H9 (cell line): ENCODE data around the gene SOX15. TPM values are rescaled to one million over a fixed set of nuclear protein-coding genes. Genes with fewer than 3 reads are reported as not detected.

ENCODE experiments used
- DNase-seq: peaks from one replicate; pipeline ENCODE4 v3.0.0-alpha.2; 2017
- H2AFZ ChIP-seq: one replicate; pipeline ENCODE4 v1.6.1; 2013; ENCODE audit warnings: mild to moderate bottlenecking, low read length, control low read depth, moderate library complexity
- H2AK5ac ChIP-seq: 2 replicates; pipeline ENCODE4 v1.6.1; 2013; ENCODE audit warnings: low read length, control low read depth, mixed read lengths; ENCODE audit not compliant: insufficient read length
- H2BK120ac ChIP-seq: one replicate; pipeline ENCODE4 v1.6.1; 2013; ENCODE audit warnings: low read depth, mild to moderate bottlenecking, low read length, control low read depth, inconsistent platforms; ENCODE audit not compliant: poor library complexity, severe bottlenecking
- H2BK12ac ChIP-seq: 2 replicates; pipeline ENCODE4 v1.6.1; 2013; ENCODE audit warnings: low read length, control low read depth, mixed read lengths, low read depth; ENCODE audit not compliant: insufficient read length
- H2BK15ac ChIP-seq: 2 replicates; pipeline ENCODE4 v1.6.1; 2013; ENCODE audit warnings: low read depth, low read length, control low read depth
- H2BK20ac ChIP-seq: one replicate; pipeline ENCODE4 v1.6.1; 2013; ENCODE audit warnings: low read depth, mild to moderate bottlenecking, low read length, control low read depth, inconsistent platforms; ENCODE audit not compliant: poor library complexity, severe bottlenecking
- H2BK5ac ChIP-seq: 2 replicates; pipeline ENCODE4 v1.6.1; 2013; ENCODE audit warnings: low read length, control low read depth, mixed read lengths; ENCODE audit not compliant: insufficient read length
- H3K14ac ChIP-seq: 2 replicates; pipeline ENCODE4 v1.6.1; 2013; ENCODE audit warnings: low read length, control low read depth; ENCODE audit not compliant: insufficient read depth
- H3K18ac ChIP-seq: 2 replicates; pipeline ENCODE4 v1.6.1; 2013; ENCODE audit warnings: low read depth, mild to moderate bottlenecking, mixed read lengths, low read length, control low read depth; ENCODE audit not compliant: insufficient read length
- H3K23ac ChIP-seq: 2 replicates; pipeline ENCODE4 v1.6.1; 2013; ENCODE audit warnings: low read length, control low read depth, mixed read lengths, low read depth; ENCODE audit not compliant: insufficient read length
- H3K23me2 ChIP-seq: 2 replicates; pipeline ENCODE4 v1.6.1; 2013; ENCODE audit warnings: low read depth, mild to moderate bottlenecking, mixed read lengths, low read length, control low read depth; ENCODE audit not compliant: insufficient read length, poor library complexity, severe bottlenecking
- H3K27ac ChIP-seq: 2 replicates; pipeline ENCODE4 v1.5.1; 2013; ENCODE audit warnings: low read length, control low read depth, mixed read lengths, low read depth; ENCODE audit not compliant: insufficient read length
- H3K27me3 ChIP-seq: 2 replicates; pipeline ENCODE4 v1.6.1; 2013; ENCODE audit warnings: low read length, control low read depth, inconsistent platforms; ENCODE audit not compliant: insufficient read depth
- H3K4ac ChIP-seq: 2 replicates; pipeline ENCODE4 v1.6.1; 2013; ENCODE audit warnings: low read depth, mild to moderate bottlenecking, control low read depth, inconsistent platforms, low read length, moderate library complexity
- H3K4me1 ChIP-seq: 2 replicates; pipeline ENCODE4 v1.6.1; 2013; ENCODE audit warnings: low read length, control low read depth, inconsistent platforms; ENCODE audit not compliant: insufficient read depth
- H3K4me2 ChIP-seq: 2 replicates; pipeline ENCODE4 v1.6.1; 2013; ENCODE audit warnings: low read length, control low read depth, mixed read lengths; ENCODE audit not compliant: insufficient read length, insufficient read depth
- H3K56ac ChIP-seq: 2 replicates; pipeline ENCODE4 v1.6.1; 2013; ENCODE audit warnings: low read depth, mild to moderate bottlenecking, mixed read lengths, low read length, control low read depth; ENCODE audit not compliant: insufficient read length
- H3K79me1 ChIP-seq: 2 replicates; pipeline ENCODE4 v1.6.1; 2013; ENCODE audit warnings: low read depth, mild to moderate bottlenecking, moderate library complexity, low read length, control low read depth, inconsistent platforms; ENCODE audit not compliant: insufficient read depth, poor library complexity, severe bottlenecking
- H3K79me2 ChIP-seq: 2 replicates; pipeline ENCODE4 v1.6.1; 2013; ENCODE audit warnings: low read length, control low read depth, inconsistent platforms; ENCODE audit not compliant: insufficient read depth
- H3K9ac ChIP-seq: 2 replicates; pipeline ENCODE4 v1.6.1; 2013; ENCODE audit warnings: low read length, control low read depth, mixed read lengths; ENCODE audit not compliant: insufficient read length; ENCODE audit errors: extremely low read depth
- H3K9me3 ChIP-seq: one replicate; pipeline ENCODE4 v1.6.1; 2013; ENCODE audit warnings: low read depth, low read length, inconsistent platforms; ENCODE audit not compliant: control insufficient read depth
- H3T11ph ChIP-seq: one replicate; pipeline ENCODE4 v1.6.1; 2013; ENCODE audit warnings: mild to moderate bottlenecking, low read length, control low read depth, inconsistent platforms
- H4K20me1 ChIP-seq: one replicate; pipeline ENCODE4 v1.6.1; 2013; ENCODE audit not compliant: control insufficient read depth, insufficient read length, insufficient read depth
- H4K5ac ChIP-seq: 2 replicates; pipeline ENCODE4 v1.6.1; 2013; ENCODE audit warnings: low read depth, mild to moderate bottlenecking, mixed read lengths, low read length, control low read depth; ENCODE audit not compliant: insufficient read length
- H4K8ac ChIP-seq: replicated peaks from 2 replicates; pipeline ENCODE4 v1.6.1; 2013; ENCODE audit warnings: low read length, control low read depth, mixed read lengths, low read depth; ENCODE audit not compliant: insufficient read length
- H4K91ac ChIP-seq: 2 replicates; pipeline ENCODE4 v1.6.1; 2013; ENCODE audit warnings: low read depth, mild to moderate bottlenecking, moderate library complexity, mixed read lengths, low read length, control low read depth; ENCODE audit not compliant: insufficient read length
- H3K27ac Mint-ChIP-seq, 3 experiments: 2 replicates in 2 of 3; 3 replicates in 1 of 3; pipeline ENCODE4 v1.8.0; 2020 to 2021; ENCODE audit warnings: mixed read lengths in 3 of 3, mild to moderate bottlenecking in 1 of 3, moderate library complexity in 1 of 3
- H3K27me3 Mint-ChIP-seq: 2 replicates; pipeline ENCODE4 v1.8.0; 2021; ENCODE audit warnings: low read depth, mild to moderate bottlenecking, moderate library complexity, mixed read lengths
- H3K36me3 Mint-ChIP-seq, 3 experiments: 2 replicates in 2 of 3; 3 replicates in 1 of 3; pipeline ENCODE4 v1.8.0; 2020 to 2021; ENCODE audit warnings: low read depth in 3 of 3, mixed read lengths in 3 of 3; ENCODE audit not compliant: insufficient read depth in 1 of 3
- H3K4me1 Mint-ChIP-seq, 2 experiments: 2 replicates each; pipeline ENCODE4 v1.8.0; 2020; ENCODE audit warnings: mixed read lengths in 2 of 2
- H3K4me3 Mint-ChIP-seq, 2 experiments: 2 replicates in 1 of 2; 3 replicates in 1 of 2; pipeline ENCODE4 v1.8.0; 2020 to 2021; ENCODE audit warnings: mild to moderate bottlenecking in 2 of 2, mixed read lengths in 2 of 2, moderate library complexity in 1 of 2
- H3K9me3 Mint-ChIP-seq, 2 experiments: 2 replicates in 1 of 2; 3 replicates in 1 of 2; pipeline ENCODE4 v1.8.0; 2020; ENCODE audit warnings: mild to moderate bottlenecking in 2 of 2, mixed read lengths in 2 of 2, moderate library complexity in 1 of 2
- CTCF ChIP-seq: fragments of 200-600 bp; sonication (generic); conservative IDR thresholded peaks from 3 replicates; pipeline ENCODE4 v1.8.0; 2021; ENCODE audit warnings: antibody characterized with exemption, mild to moderate bottlenecking
- WGBS: extraction: QIAGEN DNeasy Blood & Tissue Kit; methylation state at CpG from one replicate; pipeline ENCODE4 v1.1.7; 2013; ENCODE audit warnings: missing lambda C conversion rate, low lambda C conversion rate, mixed read lengths; ENCODE audit not compliant: insufficient read length; ENCODE audit errors: extremely low coverage; 5-methylcytosine and 5-hydroxymethylcytosine counted together
- total RNA-seq: library from RNA; stranded (reverse); gene quantifications from 2 replicates; pipeline ENCODE4 v1.2.1, GENCODE V29; 2021

SOX15 gene
- total RNA-seq, 1 experiment from 2014 or later = 7.7 TPM

GRCh38 chr17:7552621-7553051 lies 37.3 kb downstream of the SOX15 start:
- Histone ChIP-seq H2BK15ac (no peak overlapping the region), H3K4ac (no peak overlapping the region), H4K20me1 (no peaks in the 10 kb centered on the region), H3K14ac (no peak overlapping the region), H3K9ac (peak overlapping the region; percentile 40), H3K9me3 (no peaks in the 10 kb centered on the region), H3K4me2 (no peak overlapping the region), H2BK20ac (no peak overlapping the region), H2AFZ (no peak overlapping the region), H3K23me2 (peaks cover 6% of the 10 kb centered on the region), H2BK5ac (no peak overlapping the region), H2BK12ac (no peak overlapping the region), H3K27ac (no peak overlapping the region), H3K18ac (no peak overlapping the region), H4K91ac (no peak overlapping the region), H2AK5ac (no peak overlapping the region), H3K4me1 (peaks cover 4% of the 10 kb centered on the region; the same call in 1 of the 2 replicates), H2BK120ac (no peak overlapping the region), H3K27me3 (no peaks in the 10 kb centered on the region), H3T11ph (no peak overlapping the region), H3K23ac (no peak overlapping the region), H3K79me2 (no peaks in the 10 kb centered on the region), H4K5ac (no peak overlapping the region), H3K56ac (no peak overlapping the region), H3K79me1 (no peaks in the 10 kb centered on the region), H4K8ac (no peak overlapping the region)
- DNase-seq = no peak
- Mint-ChIP-seq H3K9me3 (0 out of 5 replicates have a peak, but pooled peaks cover 0 to under 1% of the 10 kb centered on the region in 2 experiments), H3K36me3 (no peaks in the 10 kb centered on the region), H3K4me3 (no peak overlapping the region), H3K27ac (no peak overlapping the region), H3K27me3 (peaks cover 21% of the 10 kb centered on the region), H3K4me1 (peaks cover 10 to 31% of the 10 kb centered on the region in 2 experiments)
- TF ChIP-seq CTCF = no peak
- WGBS = no CpG with 5 or more reads among the region's 6 CpGs
